Mesenchymal stem cell (in vitro differentiated cells and primary cell): Measurements from ENCODE around the gene TTC7B.

ENCODE experiments used
- DNase-seq: peaks from one replicate; pipeline ENCODE4 v3.0.0-alpha.2; 2013
- H2AFZ ChIP-seq: one replicate; pipeline ENCODE4 v1.6.1; 2013; ENCODE audit warnings: low read depth, mild to moderate bottlenecking, control low read depth, inconsistent platforms, low read length, moderate library complexity
- H2AK5ac ChIP-seq: 2 replicates; pipeline ENCODE4 v1.6.1; 2013; ENCODE audit warnings: low read length, moderate library complexity, mild to moderate bottlenecking, inconsistent platforms; ENCODE audit not compliant: severe bottlenecking
- H2BK120ac ChIP-seq: one replicate; pipeline ENCODE4 v1.6.1; 2013; ENCODE audit warnings: low read depth, mild to moderate bottlenecking, inconsistent platforms, low read length, moderate library complexity
- H2BK12ac ChIP-seq, 2 experiments: one replicate each; pipeline ENCODE4 v1.6.1; 2013; ENCODE audit warnings: inconsistent platforms in 2 of 2, low read length in 2 of 2, mild to moderate bottlenecking in 2 of 2, moderate library complexity in 2 of 2, control low read depth in 1 of 2
- H2BK15ac ChIP-seq: one replicate; pipeline ENCODE4 v1.6.1; 2013; ENCODE audit warnings: mild to moderate bottlenecking, low read depth, inconsistent platforms; ENCODE audit not compliant: poor library complexity, severe bottlenecking
- H2BK5ac ChIP-seq: 2 replicates; pipeline ENCODE4 v1.6.1; 2013; ENCODE audit warnings: low read depth, mild to moderate bottlenecking, low read length, control low read depth, inconsistent platforms; ENCODE audit not compliant: poor library complexity, severe bottlenecking
- H3K14ac ChIP-seq, 2 experiments: one replicate each; pipeline ENCODE4 v1.6.1; 2013; ENCODE audit warnings: inconsistent platforms in 2 of 2, low read length in 2 of 2, control low read depth in 1 of 2, mild to moderate bottlenecking in 1 of 2, moderate library complexity in 1 of 2
- H3K18ac ChIP-seq, 2 experiments: one replicate each; pipeline ENCODE4 v1.6.1; 2013; ENCODE audit warnings: inconsistent platforms in 2 of 2, low read length in 2 of 2, control low read depth in 1 of 2, low read depth in 1 of 2, mild to moderate bottlenecking in 1 of 2
- H3K23ac ChIP-seq, 2 experiments: one replicate each; pipeline ENCODE4 v1.6.1; 2013; ENCODE audit warnings: inconsistent platforms in 2 of 2, low read length in 2 of 2, mild to moderate bottlenecking in 2 of 2, moderate library complexity in 2 of 2, control low read depth in 1 of 2
- H3K27ac ChIP-seq: 2 replicates; pipeline ENCODE4 v1.5.1; 2013; ENCODE audit warnings: mild to moderate bottlenecking, moderate library complexity, low read length, control low read depth, inconsistent platforms; ENCODE audit not compliant: poor library complexity, severe bottlenecking
- H3K27me3 ChIP-seq, 2 experiments: 2 replicates each; pipeline versions ENCODE4 v1.6.1 to v1.7.0; 2013; ENCODE audit warnings: low read length in 2 of 2, mild to moderate bottlenecking in 2 of 2, moderate library complexity in 2 of 2, control low read depth in 1 of 2, inconsistent platforms in 1 of 2; ENCODE audit not compliant: control insufficient read depth in 1 of 2, insufficient read depth in 1 of 2
- H3K36me3 ChIP-seq, 2 experiments: 2 replicates each; pipeline versions ENCODE4 v1.6.1 to v1.7.0; 2013; ENCODE audit warnings: low read length in 2 of 2, control low read depth in 1 of 2, inconsistent platforms in 1 of 2, low read depth in 1 of 2, mild to moderate bottlenecking in 1 of 2; ENCODE audit not compliant: insufficient read depth in 2 of 2, control insufficient read depth in 1 of 2
- H3K4ac ChIP-seq, 2 experiments: one replicate each; pipeline ENCODE4 v1.6.1; 2013; ENCODE audit warnings: inconsistent platforms in 2 of 2, low read length in 2 of 2, mild to moderate bottlenecking in 2 of 2, moderate library complexity in 2 of 2, control low read depth in 1 of 2, low read depth in 1 of 2
- H3K4me1 ChIP-seq: 2 replicates; pipeline ENCODE4 v1.6.1; 2013; ENCODE audit warnings: low read depth, low read length, control low read depth; ENCODE audit not compliant: control insufficient read depth, insufficient read depth
- H3K4me2 ChIP-seq: 2 replicates; pipeline ENCODE4 v1.6.1; 2013; ENCODE audit warnings: low read length, mild to moderate bottlenecking, inconsistent platforms; ENCODE audit not compliant: poor library complexity, severe bottlenecking
- H3K4me3 ChIP-seq, 2 experiments: 2 replicates each; pipeline versions ENCODE4 v1.5.1 to v1.7.0; 2013; ENCODE audit warnings: low read length in 2 of 2, mild to moderate bottlenecking in 2 of 2, control low read depth in 1 of 2, low read depth in 1 of 2; ENCODE audit not compliant: insufficient read depth in 1 of 2
- H3K79me1 ChIP-seq: replicated peaks from 2 replicates; pipeline ENCODE4 v1.6.1; 2013; ENCODE audit warnings: mild to moderate bottlenecking, control low read depth, low read length, inconsistent platforms; ENCODE audit not compliant: poor library complexity, severe bottlenecking
- H3K9ac ChIP-seq: 2 replicates; pipeline ENCODE4 v1.7.0; 2013; ENCODE audit warnings: mild to moderate bottlenecking, low read length, moderate library complexity
- H3K9me3 ChIP-seq: 2 replicates; pipeline ENCODE4 v1.7.0; 2013; ENCODE audit warnings: mild to moderate bottlenecking, low read length; ENCODE audit not compliant: control insufficient read depth
- H4K8ac ChIP-seq: one replicate; pipeline ENCODE4 v1.6.1; 2013; ENCODE audit warnings: inconsistent platforms, mild to moderate bottlenecking, low read length, moderate library complexity
- H4K91ac ChIP-seq: one replicate; pipeline ENCODE4 v1.6.1; 2013; ENCODE audit warnings: mild to moderate bottlenecking, low read length, inconsistent platforms
- WGBS: methylation state at CpG from one replicate; pipeline ENCODE4 v1.1.7; 2013; ENCODE audit warnings: mixed read lengths; 5-methylcytosine and 5-hydroxymethylcytosine counted together

TTC7B gene

GRCh38 chr14:90599748-90600507, 216.3 kb downstream of the TTC7B start:
- H4K91ac ChIP-seq, result no peak overlapping the region
- no peak overlapping the region for H2BK5ac ChIP-seq
- no peaks in the 10 kb centered on the region for H3K79me1 ChIP-seq
- no peaks in the 10 kb centered on the region for H3K27me3 ChIP-seq
- no peak overlapping the region for H2BK15ac ChIP-seq
- H3K4ac ChIP-seq, result no peak overlapping the region
- no peak overlapping the region for H3K9ac ChIP-seq
- no peak overlapping the region for H3K27ac ChIP-seq
- no peak for DNase-seq
- peaks cover 7% of the 10 kb centered on the region for H3K4me1 ChIP-seq
- H3K4me3 ChIP-seq, result no peak overlapping the region
- no peak overlapping the region for H2BK12ac ChIP-seq
- H3K36me3 ChIP-seq, result no peaks in the 10 kb centered on the region
- H2AFZ ChIP-seq, result no peak overlapping the region
- WGBS, result 95% methylated on average over 10 of the region's 12 CpGs
- no peak overlapping the region for H3K23ac ChIP-seq
- no peak overlapping the region for H3K14ac ChIP-seq
- H2AK5ac ChIP-seq, result no peak overlapping the region
- H3K4me2 ChIP-seq, result no peak overlapping the region
- no peak overlapping the region for H2BK120ac ChIP-seq
- no peak overlapping the region for H4K8ac ChIP-seq
- no peaks in the 10 kb centered on the region for H3K9me3 ChIP-seq
- H3K18ac ChIP-seq, result no peak overlapping the region

GRCh38 chr14:90599339-90599738, 216.9 kb downstream of the TTC7B start:
- no peak overlapping the region for H3K27ac ChIP-seq
- H3K4me3 ChIP-seq, result no peak overlapping the region
- H2AK5ac ChIP-seq, result no peak overlapping the region
- no peak overlapping the region for H2BK5ac ChIP-seq
- no peak overlapping the region for H2BK120ac ChIP-seq
- H3K4ac ChIP-seq, result no peak overlapping the region
- H4K8ac ChIP-seq, result no peak overlapping the region
- H4K91ac ChIP-seq, result no peak overlapping the region
- no peak overlapping the region for H3K18ac ChIP-seq
- H3K9ac ChIP-seq, result no peak overlapping the region
- DNase-seq, result no peak
- WGBS, result 91% methylated on average over 11 of the region's 11 CpGs
- H3K14ac ChIP-seq, result no peak overlapping the region
- no peaks in the 10 kb centered on the region for H3K79me1 ChIP-seq
- H3K9me3 ChIP-seq, result no peaks in the 10 kb centered on the region
- H3K36me3 ChIP-seq, result no peaks in the 10 kb centered on the region
- no peak overlapping the region for H2BK12ac ChIP-seq
- H3K4me1 ChIP-seq, result peaks cover 7% of the 10 kb centered on the region
- H3K23ac ChIP-seq, result no peak overlapping the region
- no peak overlapping the region for H2AFZ ChIP-seq
- no peak overlapping the region for H3K4me2 ChIP-seq
- no peaks in the 10 kb centered on the region for H3K27me3 ChIP-seq
- no peak overlapping the region for H2BK15ac ChIP-seq

GRCh38 chr14:90597961-90598360, 218.3 kb downstream of the TTC7B start:
- Histone ChIP-seq H3K9ac (no peak overlapping the region), H3K27me3 (no peaks in the 10 kb centered on the region), H2BK120ac (no peak overlapping the region), H2BK5ac (no peak overlapping the region), H3K4me3 (peak overlapping the region in 1 of 2 experiments; percentile 8), H3K36me3 (peaks cover 0 to 3% of the 10 kb centered on the region in 2 experiments), H3K23ac (no peak overlapping the region), H2BK12ac (no peak overlapping the region), H4K8ac (no peak overlapping the region), H2AK5ac (no peak overlapping the region), H3K14ac (no peak overlapping the region), H3K79me1 (no peaks in the 10 kb centered on the region), H3K4me2 (no peak overlapping the region), H2BK15ac (no peak overlapping the region), H3K27ac (no peak overlapping the region), H3K9me3 (no peaks in the 10 kb centered on the region), H3K18ac (no peak overlapping the region), H4K91ac (no peak overlapping the region), H3K4ac (no peak overlapping the region), H3K4me1 (peaks cover 7% of the 10 kb centered on the region), H2AFZ (no peak overlapping the region)
- no peak for DNase-seq
- 93% methylated on average over 15 of the region's 15 CpGs for WGBS

GRCh38 chr14:90596733-90597132, 219.5 kb downstream of the TTC7B start:
- H2BK15ac ChIP-seq, result no peak overlapping the region
- H3K4me2 ChIP-seq, result no peak overlapping the region
- no peak overlapping the region for H2AK5ac ChIP-seq
- H3K4ac ChIP-seq, result no peak overlapping the region
- no peak overlapping the region for H3K14ac ChIP-seq
- no peak overlapping the region for H2BK120ac ChIP-seq
- H3K23ac ChIP-seq, result no peak overlapping the region
- no peak overlapping the region for H3K27ac ChIP-seq
- H3K4me3 ChIP-seq, result no peak overlapping the region
- DNase-seq, result no peak
- H2BK5ac ChIP-seq, result no peak overlapping the region
- no peak overlapping the region for H4K91ac ChIP-seq
- no peak overlapping the region for H4K8ac ChIP-seq
- WGBS, result 98% methylated on average over 6 of the region's 8 CpGs
- no peaks in the 10 kb centered on the region for H3K27me3 ChIP-seq
- peaks cover 3% of the 10 kb centered on the region in 2 experiments for H3K36me3 ChIP-seq
- no peak overlapping the region for H2AFZ ChIP-seq
- no peak overlapping the region for H2BK12ac ChIP-seq
- no peak overlapping the region for H3K18ac ChIP-seq
- no peak overlapping the region for H3K9ac ChIP-seq
- no peaks in the 10 kb centered on the region for H3K9me3 ChIP-seq
- no peaks in the 10 kb centered on the region for H3K79me1 ChIP-seq
- H3K4me1 ChIP-seq, result peaks cover 7% of the 10 kb centered on the region
